Fibroblast of lung (primary cell): ENCODE results near the gene MKLN1. TPM values are rescaled to one million over a fixed set of nuclear protein-coding genes. Genes with fewer than 3 reads are reported as not detected.

Source experiments
- DNase-seq, 2 donors: peaks; one replicate each; pipeline versions ENCODE4 v3.0.0 to v3.0.0-alpha.2; 2010; ENCODE audit warnings: low read depth in 2 of 2
- H2AFZ ChIP-seq: 2 replicates; pipeline ENCODE4 v1.5.1; 2012; ENCODE audit warnings: low read length, control low read depth, inconsistent platforms
- H3K27ac ChIP-seq: 2 replicates; pipeline ENCODE4 v1.5.1; 2011; ENCODE audit warnings: low read length, control low read depth; ENCODE audit not compliant: insufficient read depth
- H3K27me3 ChIP-seq: 2 replicates; pipeline ENCODE4 v1.5.1; 2011; ENCODE audit warnings: mild to moderate bottlenecking, low read length; ENCODE audit not compliant: control insufficient read depth, insufficient read depth
- H3K36me3 ChIP-seq: 2 replicates; pipeline ENCODE4 v1.5.1; 2011; ENCODE audit warnings: low read length; ENCODE audit not compliant: control insufficient read depth, insufficient read depth
- H3K4me1 ChIP-seq: 2 replicates; pipeline ENCODE4 v1.5.1; 2011; ENCODE audit warnings: low read length; ENCODE audit not compliant: control insufficient read depth, insufficient read depth; ENCODE audit errors: extremely low read depth
- H3K4me2 ChIP-seq: 2 replicates; pipeline ENCODE4 v1.5.1; 2011; ENCODE audit warnings: low read length, control low read depth; ENCODE audit not compliant: insufficient read depth; ENCODE audit errors: extremely low read depth
- H3K4me3 ChIP-seq, 4 experiments: fragments of 200-600 bp in 1 of 4; sonication (generic) in 1 of 4; replicated peaks in 1 of 4; 2 replicates each; pipeline ENCODE4 v1.5.1; 2011 to 2016; ENCODE audit warnings: low read length in 4 of 4, low read depth in 3 of 4, mild to moderate bottlenecking in 3 of 4, control low read depth in 2 of 4, inconsistent platforms in 1 of 4, mixed read lengths in 1 of 4; ENCODE audit not compliant: insufficient read depth in 1 of 4; ENCODE audit errors: control extremely low read depth in 1 of 4
- H3K79me2 ChIP-seq: 2 replicates; pipeline ENCODE4 v1.5.1; 2012; ENCODE audit warnings: mild to moderate bottlenecking, low read length, inconsistent platforms; ENCODE audit not compliant: control insufficient read depth, insufficient read depth
- H3K9ac ChIP-seq: 2 replicates; pipeline ENCODE4 v1.5.1; 2011; ENCODE audit warnings: mild to moderate bottlenecking, low read length, control low read depth; ENCODE audit not compliant: insufficient read depth
- H3K9me3 ChIP-seq: 2 replicates; pipeline ENCODE4 v1.5.1; 2012; ENCODE audit warnings: low read depth, low read length; ENCODE audit not compliant: control insufficient read depth, insufficient read depth
- H4K20me1 ChIP-seq: 2 replicates; pipeline ENCODE4 v1.5.1; 2011; ENCODE audit warnings: low read length; ENCODE audit not compliant: control insufficient read depth, insufficient read depth; ENCODE audit errors: extremely low read depth
- EZH2 ChIP-seq: IDR thresholded peaks from 2 replicates; pipeline ENCODE4 v1.5.1; 2012; ENCODE audit warnings: low read length, control low read depth, mild to moderate bottlenecking; ENCODE audit errors: missing control alignments
- polyA plus RNA-seq, 2 donors: library from polyadenylated mRNA; depleted of rRNA in 1 of 2; stranded (reverse) in 1 of 2; unstranded in 1 of 2; fragments of >200 nt; gene quantifications; 2 replicates each; pipeline ENCODE4 v1.2.1, GENCODE V29; 2011 to 2012; ENCODE audit warnings: missing spikeins in 1 of 2
- total RNA-seq: library from RNA; depleted of rRNA; stranded (reverse); fragments of >200 nt; gene quantifications from 2 replicates; pipeline ENCODE4 v1.2.1, GENCODE V29; 2014
- TF ChIP-seq, protein P1 (sequence below), 2 donors: IDR thresholded peaks in 1 of 2; conservative IDR thresholded peaks in 1 of 2; 1 replicate in 1 of 2; 2 replicates in 1 of 2; pipeline ENCODE4 v1.5.1; 2011 to 2012; ENCODE audit warnings: low read length in 2 of 2, control low read depth in 1 of 2, inconsistent platforms in 1 of 2, low read depth in 1 of 2, mild to moderate bottlenecking in 1 of 2

The MKLN1 gene
- total and polyA plus RNA-seq, 2 donors (not counting 1 experiment from before 2014, with no cell fraction given), result 33.9 to 46.4 TPM

DNA sequence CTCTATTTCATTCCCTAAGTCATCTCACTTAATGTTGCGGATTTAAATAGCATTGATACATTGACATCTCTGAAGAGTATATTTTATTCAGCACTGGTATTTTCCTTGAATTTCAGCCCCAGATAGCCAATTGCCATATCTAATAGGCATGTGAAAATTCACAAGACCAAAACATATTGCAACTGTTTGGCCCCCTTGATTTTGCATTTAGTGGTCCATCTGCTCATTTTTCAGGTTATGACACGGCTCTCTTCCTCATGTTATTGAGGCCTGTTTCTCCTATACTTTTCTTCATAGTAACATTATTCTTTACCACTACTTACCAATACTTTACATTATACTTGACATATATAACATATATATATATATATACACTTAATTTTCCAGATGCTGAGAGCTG, 43.7 kb downstream of the MKLN1 start:
- no peak for DNase-seq
- Histone ChIP-seq H2AFZ (no peak overlapping the region), H3K79me2 (peaks cover 80% of the 10 kb centered on the region), H3K9me3 (no peaks in the 10 kb centered on the region), H4K20me1 (peaks cover 2% of the 10 kb centered on the region), H3K4me2 (no peak overlapping the region), H3K4me3 (no peak overlapping the region), H3K27ac (no peak overlapping the region), H3K4me1 (peaks cover 11% of the 10 kb centered on the region), H3K36me3 (no peaks in the 10 kb centered on the region), H3K9ac (no peak overlapping the region), H3K27me3 (no peaks in the 10 kb centered on the region)
- no peak for TF ChIP-seq EZH2
- TF ChIP-seq, protein P1, sequence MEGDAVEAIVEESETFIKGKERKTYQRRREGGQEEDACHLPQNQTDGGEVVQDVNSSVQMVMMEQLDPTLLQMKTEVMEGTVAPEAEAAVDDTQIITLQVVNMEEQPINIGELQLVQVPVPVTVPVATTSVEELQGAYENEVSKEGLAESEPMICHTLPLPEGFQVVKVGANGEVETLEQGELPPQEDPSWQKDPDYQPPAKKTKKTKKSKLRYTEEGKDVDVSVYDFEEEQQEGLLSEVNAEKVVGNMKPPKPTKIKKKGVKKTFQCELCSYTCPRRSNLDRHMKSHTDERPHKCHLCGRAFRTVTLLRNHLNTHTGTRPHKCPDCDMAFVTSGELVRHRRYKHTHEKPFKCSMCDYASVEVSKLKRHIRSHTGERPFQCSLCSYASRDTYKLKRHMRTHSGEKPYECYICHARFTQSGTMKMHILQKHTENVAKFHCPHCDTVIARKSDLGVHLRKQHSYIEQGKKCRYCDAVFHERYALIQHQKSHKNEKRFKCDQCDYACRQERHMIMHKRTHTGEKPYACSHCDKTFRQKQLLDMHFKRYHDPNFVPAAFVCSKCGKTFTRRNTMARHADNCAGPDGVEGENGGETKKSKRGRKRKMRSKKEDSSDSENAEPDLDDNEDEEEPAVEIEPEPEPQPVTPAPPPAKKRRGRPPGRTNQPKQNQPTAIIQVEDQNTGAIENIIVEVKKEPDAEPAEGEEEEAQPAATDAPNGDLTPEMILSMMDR (conservative IDR thresholded peaks at IDR 0.05 in 1 of 2, IDR thresholded peaks at IDR 0.05 in 1 of 2; ENCODE audit: low read depth in 1 of 2, low read length in 2 of 2), result no peak

DNA sequence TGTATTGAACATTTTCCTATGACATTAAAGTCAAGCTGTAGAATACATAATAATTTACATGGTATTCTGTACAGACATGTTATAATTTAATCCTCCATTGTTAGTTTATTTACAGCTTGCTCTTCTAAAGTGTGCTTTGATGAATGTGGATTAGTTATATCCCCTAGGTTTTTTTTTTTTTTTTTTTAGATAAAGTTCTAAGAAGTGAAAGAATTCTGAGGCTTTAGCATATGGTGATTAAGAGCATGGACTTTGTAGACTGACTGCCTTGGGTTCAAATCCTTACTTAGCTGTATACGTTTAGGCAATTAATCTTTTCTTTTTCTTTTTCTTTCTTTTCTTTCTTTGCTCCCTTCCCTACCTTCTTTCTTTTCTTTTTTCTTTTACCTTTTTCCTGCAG, 44.9 kb downstream of the MKLN1 start:
- Histone ChIP-seq H3K9ac (no peak overlapping the region), H2AFZ (no peak overlapping the region), H3K4me1 (peaks cover 11% of the 10 kb centered on the region), H3K4me3 (no peak overlapping the region), H3K27me3 (no peaks in the 10 kb centered on the region), H4K20me1 (peaks cover 2% of the 10 kb centered on the region), H3K4me2 (no peak overlapping the region), H3K9me3 (no peaks in the 10 kb centered on the region), H3K79me2 (peaks cover 73% of the 10 kb centered on the region), H3K36me3 (no peaks in the 10 kb centered on the region), H3K27ac (no peak overlapping the region)
- DNase-seq, result no peak
- no peak for TF ChIP-seq EZH2
- TF ChIP-seq, protein P1 (conservative IDR thresholded peaks at IDR 0.05 in 1 of 2, IDR thresholded peaks at IDR 0.05 in 1 of 2; ENCODE audit: low read depth in 1 of 2, low read length in 2 of 2), result no peak

DNA sequence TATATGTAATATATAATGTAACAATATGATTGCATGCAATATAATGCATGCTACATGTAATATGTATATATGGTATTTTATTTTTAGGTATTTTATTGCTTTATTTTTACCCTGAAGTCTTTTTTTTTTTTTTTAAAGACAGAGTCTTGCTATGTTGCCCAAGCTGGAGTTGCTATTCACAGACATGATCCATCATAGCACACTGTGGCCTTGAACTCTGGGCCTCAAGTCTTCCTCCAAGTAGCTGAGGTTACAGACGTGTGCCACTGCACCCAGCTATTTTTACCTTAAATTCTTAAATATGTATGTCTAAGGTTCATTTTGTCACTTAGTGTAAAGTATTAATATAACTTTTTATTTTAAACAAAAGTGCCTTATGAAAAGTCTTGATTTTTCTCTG, 47.1 kb downstream of the MKLN1 start:
- no peak overlapping the region for H3K4me2 ChIP-seq
- H3K4me1 ChIP-seq, result peaks cover 9% of the 10 kb centered on the region
- no peak overlapping the region for H3K4me3 ChIP-seq
- no peaks in the 10 kb centered on the region for H3K36me3 ChIP-seq
- peaks cover 2% of the 10 kb centered on the region for H4K20me1 ChIP-seq
- TF ChIP-seq EZH2, result no peak
- TF ChIP-seq, protein P1 (conservative IDR thresholded peaks at IDR 0.05 in 1 of 2, IDR thresholded peaks at IDR 0.05 in 1 of 2; ENCODE audit: low read depth in 1 of 2, low read length in 2 of 2), result no peak
- H3K9ac ChIP-seq, result no peak overlapping the region
- H3K79me2 ChIP-seq, result peaks cover 51% of the 10 kb centered on the region
- no peak overlapping the region for H3K27ac ChIP-seq
- no peaks in the 10 kb centered on the region for H3K9me3 ChIP-seq
- no peaks in the 10 kb centered on the region for H3K27me3 ChIP-seq
- no peak for DNase-seq
- no peak overlapping the region for H2AFZ ChIP-seq
